H1 (cell line): ENCODE results near the gene ANAPC5. TPM values are rescaled to one million over a fixed set of nuclear protein-coding genes. Genes with fewer than 3 reads are reported as not detected.

Source experiments
- ATF3 ChIP-seq: IDR thresholded peaks from 2 replicates; pipeline ENCODE4 v1.6.1; 2011; ENCODE audit warnings: low read depth, mild to moderate bottlenecking, low read length; ENCODE audit not compliant: insufficient read depth
- EZH2 ChIP-seq: fragments of 200-600 bp; sonication (generic); IDR thresholded peaks from 2 replicates; pipeline ENCODE4 v1.7.1; 2012; ENCODE audit warnings: low read depth, mild to moderate bottlenecking, moderate library complexity, low read length, inconsistent platforms; ENCODE audit not compliant: severe bottlenecking
- MAX ChIP-seq: IDR thresholded peaks from 2 replicates; pipeline ENCODE4 v1.6.1; 2012; ENCODE audit warnings: inconsistent platforms
- RNF2 ChIP-seq: fragments of 200-900, 300-1000 bp; sonication (generic); IDR thresholded peaks from 2 replicates; pipeline ENCODE4 v1.7.1; 2016; ENCODE audit warnings: borderline replicate concordance, low read depth, mild to moderate bottlenecking, antibody characterized with exemption, low read length; ENCODE audit not compliant: poor library complexity, severe bottlenecking; ENCODE audit errors: missing control alignments
- polyA plus RNA-seq, 7 experiments: library from polyadenylated mRNA; depleted of rRNA in 3 of 7; stranded (reverse) in 5 of 7; unstranded in 2 of 7; fragments of >200 nt in 5 of 7; fragments of 200-250 nt in 2 of 7; gene quantifications; 1 replicate in 5 of 7; 2 replicates in 1 of 7; 4 replicates in 1 of 7; pipeline versions ENCODE4 v1.2.1 to v1.2.3, GENCODE V29; 2011 to 2013; ENCODE audit warnings: missing spikeins in 2 of 7, mixed read lengths in 2 of 7
- total RNA-seq: library from RNA; stranded (reverse); fragmentation: NEBNext Ultra II Directional; extraction: Animal tissue kit (Norgen Biotek cat#: 25700); gene quantifications from 2 replicates; pipeline ENCODE4 v1.2.1, GENCODE V29; 2021

The ANAPC5 gene
- total and polyA plus RNA-seq, 2 of the 8 experiments (the other 6 are each of a cell fraction or from before 2014, with no cell fraction given) = 103 to 127 TPM

GRCh38 chr12:121284551-121285390, 67.4 kb downstream of the ANAPC5 start (continued):
- TF ChIP-seq ATF3 (no peak), RNF2 (no peak), MAX (no peak), EZH2 (no peak)
